HK-2 (cell line): ENCODE measurements around the gene FBXO42.

Experiments used
- DNase-seq: peaks from one replicate; pipeline ENCODE4 v3.0.0-alpha.2; 2018; ENCODE audit not compliant: unreplicated experiment

FBXO42 gene

GRCh38 chr1:16204634-16205333, 147.5 kb downstream of the FBXO42 start:
- DNase-seq, result peak; percentile 32

DNA sequence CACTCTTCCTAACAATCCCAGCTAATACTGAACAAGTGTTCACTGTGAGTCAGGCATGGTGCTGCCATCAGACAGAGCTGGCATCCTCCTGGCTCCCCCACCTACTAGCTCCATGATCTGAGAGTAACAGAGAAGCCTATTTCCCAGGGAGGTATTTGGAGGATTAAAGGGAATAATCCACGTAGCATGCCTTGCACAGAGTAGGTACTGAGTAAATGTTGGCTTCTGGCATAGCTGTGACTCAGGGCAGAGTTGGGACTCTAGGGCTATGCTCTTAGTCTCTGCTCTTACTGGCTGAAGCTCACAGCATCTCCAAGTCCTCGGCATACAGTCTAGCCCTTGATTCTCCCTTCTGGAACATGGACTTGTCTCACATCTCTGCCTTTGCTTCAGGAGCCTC, 148.1 kb downstream of the FBXO42 start:
- no peak for DNase-seq

DNA sequence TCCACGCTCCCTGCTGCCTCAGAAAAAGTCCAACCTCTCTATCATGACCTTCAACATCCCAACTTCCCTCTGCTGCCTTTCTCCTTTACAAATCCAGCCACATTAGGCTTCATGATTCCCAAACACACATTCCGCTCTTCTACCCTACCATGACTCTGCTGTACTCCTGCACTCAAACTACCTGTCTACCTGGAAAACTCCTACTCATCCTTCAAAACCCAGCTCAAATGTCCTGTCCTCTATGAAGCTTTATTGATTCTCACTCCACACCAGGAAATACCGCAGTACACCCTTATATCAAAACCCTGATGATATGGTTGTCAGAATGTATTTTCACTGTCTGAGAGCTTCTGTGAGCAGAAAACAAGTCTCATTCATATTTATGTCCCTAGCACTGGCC, 148.7 kb downstream of the FBXO42 start:
- DNase-seq, result no peak

GRCh38 chr1:16202281-16203210, 149.7 kb downstream of the FBXO42 start:
- DNase-seq, result no peak

- no peak for DNase-seq
Measured at GRCh38 chr1:16199700-16200099, 152.6 kb downstream of the FBXO42 start.

GRCh38 chr1:16199157-16199501, 153.2 kb downstream of the FBXO42 start:
- DNase-seq, result no peak

DNA sequence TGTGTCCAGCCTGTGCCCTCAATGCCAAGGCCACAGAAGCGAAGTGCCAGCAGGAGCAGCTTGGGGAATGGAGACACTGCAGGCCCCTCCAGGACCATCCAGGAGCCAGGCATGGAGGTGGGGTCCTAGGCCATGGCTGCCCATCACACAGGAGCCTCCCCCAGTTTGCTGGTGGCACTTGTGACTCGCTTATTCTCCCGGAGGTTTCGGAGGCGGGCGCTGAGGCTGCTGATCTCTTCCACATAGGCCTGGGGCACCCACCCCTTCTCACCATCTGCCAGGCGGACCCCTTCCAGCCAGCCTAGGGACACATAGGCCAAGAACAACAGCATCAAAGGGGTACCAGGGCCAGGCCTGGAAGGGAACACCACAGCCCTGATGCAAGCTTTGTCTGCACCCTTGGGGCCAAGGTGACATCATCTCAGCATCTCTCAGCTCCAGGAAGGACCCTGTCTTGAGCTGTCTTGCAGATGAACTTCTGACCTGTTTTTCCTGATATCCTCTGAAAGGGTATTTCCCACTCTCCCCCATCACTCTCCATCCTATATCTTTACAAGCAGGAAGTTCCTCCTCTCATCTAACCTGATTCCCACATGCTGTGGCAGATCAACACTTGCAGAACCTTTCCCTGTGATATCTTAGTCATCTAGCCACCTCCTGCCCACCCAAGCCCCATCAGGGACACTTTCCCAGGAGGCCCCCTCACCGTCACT, 153.7 kb downstream of the FBXO42 start:
- no peak for DNase-seq

DNA sequence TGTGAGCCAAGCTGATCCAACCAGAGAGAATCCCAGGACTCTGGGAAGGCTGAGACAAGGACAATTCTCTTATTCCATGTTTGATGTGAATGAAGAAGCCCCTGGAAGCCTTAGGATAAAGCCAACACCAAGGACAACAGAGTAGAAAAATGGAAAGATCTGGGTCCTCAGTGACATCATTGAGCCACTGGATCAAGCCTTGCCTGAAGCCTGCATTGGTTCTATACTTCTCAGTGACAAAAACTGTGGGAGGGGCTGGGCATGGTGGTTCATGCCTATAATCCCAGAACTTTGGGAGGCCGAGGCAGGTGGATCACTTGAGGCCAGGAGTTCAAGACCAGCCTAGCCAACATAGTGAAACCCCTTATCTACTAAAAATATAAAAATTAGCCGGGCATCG, 155.4 kb downstream of the FBXO42 start:
- DNase-seq, result no peak
